ENCODE results near the gene SMIM14. TPM values are rescaled to one million over a fixed set of nuclear protein-coding genes. Genes with fewer than 3 reads are reported as not detected.
"Not testable (repeated sequence)": the region's sequence is repeated elsewhere in the genome, so short reads cannot be mapped to it uniquely, and the experiment has no call there.

Gene SMIM14
- total and polyA plus RNA-seq, 3 donors from 2014 or later: 20.4 to 73.8 (median 32.0) TPM

DNA sequence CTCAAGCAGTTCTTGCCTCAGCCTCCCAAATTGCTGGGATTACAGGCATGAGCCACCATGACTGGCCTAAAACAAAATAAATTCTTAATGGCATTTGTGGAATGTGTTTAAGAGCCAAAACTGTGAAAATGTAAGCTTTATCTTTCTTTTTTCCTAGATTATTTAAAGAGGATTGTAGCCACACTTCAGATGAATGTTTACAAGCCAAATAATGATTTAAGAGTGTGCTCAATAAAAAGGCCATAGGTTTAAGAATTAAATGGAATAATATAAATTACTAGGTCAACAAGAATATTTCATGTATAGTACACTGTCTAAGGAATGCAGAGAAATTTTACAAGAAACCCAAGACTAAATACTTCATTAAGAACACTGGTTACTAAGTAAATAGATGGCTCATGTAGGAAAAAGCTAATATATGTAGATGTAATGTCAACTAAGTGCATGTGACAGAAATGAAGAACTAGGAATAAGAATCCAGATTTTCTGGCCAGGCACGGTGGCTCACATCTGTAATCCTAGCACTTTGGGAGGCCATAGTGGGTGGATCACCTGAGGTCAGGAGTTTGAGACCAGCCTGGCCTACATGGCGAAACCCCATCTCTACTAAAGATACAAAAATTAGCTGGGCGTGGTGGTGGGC, 90.1 kb downstream of the SMIM14 start:
- Histone ChIP-seq H3K4me3 (no peak overlapping the region), H3K27ac (no peak overlapping the region), H3K27me3 (no peaks in the 10 kb centered on the region), H3K4me1 (no peaks in the 10 kb centered on the region), H3K36me3 (ENCODE audit: low read depth, missing control alignments) (no peaks in the 10 kb centered on the region), H3K9me3 (no peaks in the 10 kb centered on the region)
- DNase-seq: no peak
- no peak for TF ChIP-seq POLR2A (IDR thresholded peaks at IDR 0.05)
- TF ChIP-seq, protein P1, sequence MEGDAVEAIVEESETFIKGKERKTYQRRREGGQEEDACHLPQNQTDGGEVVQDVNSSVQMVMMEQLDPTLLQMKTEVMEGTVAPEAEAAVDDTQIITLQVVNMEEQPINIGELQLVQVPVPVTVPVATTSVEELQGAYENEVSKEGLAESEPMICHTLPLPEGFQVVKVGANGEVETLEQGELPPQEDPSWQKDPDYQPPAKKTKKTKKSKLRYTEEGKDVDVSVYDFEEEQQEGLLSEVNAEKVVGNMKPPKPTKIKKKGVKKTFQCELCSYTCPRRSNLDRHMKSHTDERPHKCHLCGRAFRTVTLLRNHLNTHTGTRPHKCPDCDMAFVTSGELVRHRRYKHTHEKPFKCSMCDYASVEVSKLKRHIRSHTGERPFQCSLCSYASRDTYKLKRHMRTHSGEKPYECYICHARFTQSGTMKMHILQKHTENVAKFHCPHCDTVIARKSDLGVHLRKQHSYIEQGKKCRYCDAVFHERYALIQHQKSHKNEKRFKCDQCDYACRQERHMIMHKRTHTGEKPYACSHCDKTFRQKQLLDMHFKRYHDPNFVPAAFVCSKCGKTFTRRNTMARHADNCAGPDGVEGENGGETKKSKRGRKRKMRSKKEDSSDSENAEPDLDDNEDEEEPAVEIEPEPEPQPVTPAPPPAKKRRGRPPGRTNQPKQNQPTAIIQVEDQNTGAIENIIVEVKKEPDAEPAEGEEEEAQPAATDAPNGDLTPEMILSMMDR (IDR thresholded peaks at IDR 0.05): no peak
- intact Hi-C loops (cut with DNase I; ENCODE audit: low total_unique reads): no loop called here
- 84 to 88% methylated on average over 3 of the region's 3 CpGs for WGBS, 2 donors

GRCh38 chr4:39544580-39545315, 93.9 kb downstream of the SMIM14 start:
- Histone ChIP-seq H3K4me3 (no peak overlapping the region), H3K4me1 (no peaks in the 10 kb centered on the region), H3K27me3 (no peaks in the 10 kb centered on the region), H3K36me3 (ENCODE audit: low read depth, missing control alignments) (no peaks in the 10 kb centered on the region), H3K9me3 (no peaks in the 10 kb centered on the region), H3K27ac (no peak overlapping the region)
- 29 to 33% methylated on average over 1 of the region's 1 CpG for WGBS, 2 donors
- TF ChIP-seq, protein P1 (IDR thresholded peaks at IDR 0.05): no peak
- TF ChIP-seq POLR2A (IDR thresholded peaks at IDR 0.05): no peak
- DNase-seq: no peak
- intact Hi-C loops (cut with DNase I; ENCODE audit: low total_unique reads): no loop called here

DNA sequence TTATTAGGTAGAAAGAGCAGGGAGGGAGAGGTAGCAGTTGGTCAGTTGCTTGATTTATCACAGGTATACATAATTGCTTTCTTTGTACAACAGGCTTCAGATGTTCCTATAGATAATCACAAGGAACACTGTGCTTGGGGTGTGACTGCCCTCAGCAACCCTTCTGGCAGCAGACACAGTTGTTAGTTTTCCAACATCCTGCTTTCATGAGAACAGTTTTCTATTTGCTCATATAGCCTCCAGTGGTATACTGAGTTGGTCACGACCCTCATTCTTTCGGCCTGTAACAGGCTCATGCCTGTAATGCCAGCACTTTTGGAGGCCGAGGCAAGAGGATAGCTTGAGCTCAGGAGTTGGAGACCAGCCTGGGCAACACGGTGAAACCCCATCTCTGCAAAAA, 94.6 kb downstream of the SMIM14 start:
- H3K27ac ChIP-seq; DNase-seq; H3K36me3 ChIP-seq (ENCODE audit: low read depth, missing control alignments); H3K4me3 ChIP-seq; H3K4me1 ChIP-seq; H3K27me3 ChIP-seq; intact Hi-C loops (cut with DNase I; ENCODE audit: low total_unique reads); H3K9me3 ChIP-seq: not testable (repeated sequence)
- 88 to 96% methylated on average over 4 of the region's 4 CpGs for WGBS, 2 donors

DNA sequence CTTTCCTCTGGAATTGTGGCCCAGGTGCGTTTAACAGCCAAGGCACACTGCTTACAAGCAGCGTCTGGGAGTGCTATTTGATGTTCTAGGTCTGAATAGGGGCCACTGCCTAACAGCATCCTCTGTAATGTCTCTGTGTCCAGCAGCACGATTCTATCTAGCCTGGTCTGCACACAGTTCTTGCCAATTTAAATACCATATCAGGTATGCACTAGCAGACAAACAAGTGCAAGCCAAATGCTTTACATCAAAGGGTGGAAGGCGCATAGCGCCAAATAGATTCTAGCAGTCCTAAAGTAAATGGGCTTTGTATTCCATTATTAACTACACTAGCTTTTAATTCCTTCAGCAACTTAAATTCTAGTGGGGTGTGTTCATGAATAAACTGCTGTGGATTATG, 95.6 kb downstream of the SMIM14 start:
- Histone ChIP-seq H3K36me3 (ENCODE audit: low read depth, missing control alignments) (no peaks in the 10 kb centered on the region), H3K27ac (no peak overlapping the region), H3K4me1 (no peaks in the 10 kb centered on the region), H3K9me3 (no peaks in the 10 kb centered on the region), H3K4me3 (no peak overlapping the region), H3K27me3 (no peaks in the 10 kb centered on the region)
- no peak for DNase-seq
- 76 to 85% methylated on average over 4 to 5 of the region's 5 CpGs for WGBS, 2 donors
- TF ChIP-seq, protein P1 (IDR thresholded peaks at IDR 0.05): no peak
- no peak for TF ChIP-seq POLR2A (IDR thresholded peaks at IDR 0.05)
- intact Hi-C loops (cut with DNase I; ENCODE audit: low total_unique reads): no loop called here

DNA sequence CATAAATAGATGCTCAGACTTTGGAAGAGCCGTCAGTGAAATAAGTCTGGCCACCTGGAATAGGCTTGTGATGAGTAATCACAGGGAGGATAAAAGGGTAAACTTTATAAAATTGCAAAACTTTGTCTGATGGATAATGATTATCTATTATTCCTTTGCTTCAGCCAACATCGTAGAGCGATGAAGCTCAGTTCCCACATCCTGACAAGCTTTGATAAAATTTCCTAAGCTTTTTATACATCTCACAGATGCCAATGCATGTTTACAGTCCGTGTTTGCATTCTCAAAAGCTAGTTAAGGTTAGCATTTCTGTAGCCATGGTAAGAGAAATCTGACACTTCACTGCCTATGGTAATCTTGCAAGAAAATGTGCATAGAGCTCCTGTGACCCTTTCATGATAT, 96.1 kb downstream of the SMIM14 start:
- Histone ChIP-seq H3K4me3 (no peak overlapping the region), H3K27me3 (no peaks in the 10 kb centered on the region), H3K27ac (no peak overlapping the region), H3K36me3 (ENCODE audit: low read depth, missing control alignments) (no peaks in the 10 kb centered on the region), H3K4me1 (no peaks in the 10 kb centered on the region), H3K9me3 (no peaks in the 10 kb centered on the region)
- DNase-seq: no peak
- TF ChIP-seq, protein P1 (IDR thresholded peaks at IDR 0.05): no peak
- no peak for TF ChIP-seq POLR2A (IDR thresholded peaks at IDR 0.05)
- intact Hi-C loops (cut with DNase I; ENCODE audit: low total_unique reads): no loop called here
- WGBS, 2 donors: 80 to 85% methylated on average over 4 of the region's 4 CpGs
